H9 (cell line): ENCODE data around the gene LFNG. TPM values are rescaled to one million over a fixed set of nuclear protein-coding genes. Genes with fewer than 3 reads are reported as not detected.

Source experiments
- DNase-seq: peaks from one replicate; pipeline ENCODE4 v3.0.0-alpha.2; 2017
- H2AFZ ChIP-seq: one replicate; pipeline ENCODE4 v1.6.1; 2013; ENCODE audit warnings: mild to moderate bottlenecking, low read length, control low read depth, moderate library complexity
- H2AK5ac ChIP-seq: 2 replicates; pipeline ENCODE4 v1.6.1; 2013; ENCODE audit warnings: low read length, control low read depth, mixed read lengths; ENCODE audit not compliant: insufficient read length
- H2BK120ac ChIP-seq: one replicate; pipeline ENCODE4 v1.6.1; 2013; ENCODE audit warnings: low read depth, mild to moderate bottlenecking, low read length, control low read depth, inconsistent platforms; ENCODE audit not compliant: poor library complexity, severe bottlenecking
- H2BK12ac ChIP-seq: 2 replicates; pipeline ENCODE4 v1.6.1; 2013; ENCODE audit warnings: low read length, control low read depth, mixed read lengths, low read depth; ENCODE audit not compliant: insufficient read length
- H2BK15ac ChIP-seq: 2 replicates; pipeline ENCODE4 v1.6.1; 2013; ENCODE audit warnings: low read depth, low read length, control low read depth
- H2BK20ac ChIP-seq: one replicate; pipeline ENCODE4 v1.6.1; 2013; ENCODE audit warnings: low read depth, mild to moderate bottlenecking, low read length, control low read depth, inconsistent platforms; ENCODE audit not compliant: poor library complexity, severe bottlenecking
- H2BK5ac ChIP-seq: 2 replicates; pipeline ENCODE4 v1.6.1; 2013; ENCODE audit warnings: low read length, control low read depth, mixed read lengths; ENCODE audit not compliant: insufficient read length
- H3K14ac ChIP-seq: 2 replicates; pipeline ENCODE4 v1.6.1; 2013; ENCODE audit warnings: low read length, control low read depth; ENCODE audit not compliant: insufficient read depth
- H3K18ac ChIP-seq: 2 replicates; pipeline ENCODE4 v1.6.1; 2013; ENCODE audit warnings: low read depth, mild to moderate bottlenecking, mixed read lengths, low read length, control low read depth; ENCODE audit not compliant: insufficient read length
- H3K23ac ChIP-seq: 2 replicates; pipeline ENCODE4 v1.6.1; 2013; ENCODE audit warnings: low read length, control low read depth, mixed read lengths, low read depth; ENCODE audit not compliant: insufficient read length
- H3K23me2 ChIP-seq: 2 replicates; pipeline ENCODE4 v1.6.1; 2013; ENCODE audit warnings: low read depth, mild to moderate bottlenecking, mixed read lengths, low read length, control low read depth; ENCODE audit not compliant: insufficient read length, poor library complexity, severe bottlenecking
- H3K27ac ChIP-seq: 2 replicates; pipeline ENCODE4 v1.5.1; 2013; ENCODE audit warnings: low read length, control low read depth, mixed read lengths, low read depth; ENCODE audit not compliant: insufficient read length
- H3K27me3 ChIP-seq: 2 replicates; pipeline ENCODE4 v1.6.1; 2013; ENCODE audit warnings: low read length, control low read depth, inconsistent platforms; ENCODE audit not compliant: insufficient read depth
- H3K4ac ChIP-seq: 2 replicates; pipeline ENCODE4 v1.6.1; 2013; ENCODE audit warnings: low read depth, mild to moderate bottlenecking, control low read depth, inconsistent platforms, low read length, moderate library complexity
- H3K4me1 ChIP-seq: 2 replicates; pipeline ENCODE4 v1.6.1; 2013; ENCODE audit warnings: low read length, control low read depth, inconsistent platforms; ENCODE audit not compliant: insufficient read depth
- H3K4me2 ChIP-seq: 2 replicates; pipeline ENCODE4 v1.6.1; 2013; ENCODE audit warnings: low read length, control low read depth, mixed read lengths; ENCODE audit not compliant: insufficient read length, insufficient read depth
- H3K56ac ChIP-seq: 2 replicates; pipeline ENCODE4 v1.6.1; 2013; ENCODE audit warnings: low read depth, mild to moderate bottlenecking, mixed read lengths, low read length, control low read depth; ENCODE audit not compliant: insufficient read length
- H3K79me1 ChIP-seq: 2 replicates; pipeline ENCODE4 v1.6.1; 2013; ENCODE audit warnings: low read depth, mild to moderate bottlenecking, moderate library complexity, low read length, control low read depth, inconsistent platforms; ENCODE audit not compliant: insufficient read depth, poor library complexity, severe bottlenecking
- H3K79me2 ChIP-seq: 2 replicates; pipeline ENCODE4 v1.6.1; 2013; ENCODE audit warnings: low read length, control low read depth, inconsistent platforms; ENCODE audit not compliant: insufficient read depth
- H3K9ac ChIP-seq: 2 replicates; pipeline ENCODE4 v1.6.1; 2013; ENCODE audit warnings: low read length, control low read depth, mixed read lengths; ENCODE audit not compliant: insufficient read length; ENCODE audit errors: extremely low read depth
- H3K9me3 ChIP-seq: one replicate; pipeline ENCODE4 v1.6.1; 2013; ENCODE audit warnings: low read depth, low read length, inconsistent platforms; ENCODE audit not compliant: control insufficient read depth
- H3T11ph ChIP-seq: one replicate; pipeline ENCODE4 v1.6.1; 2013; ENCODE audit warnings: mild to moderate bottlenecking, low read length, control low read depth, inconsistent platforms
- H4K20me1 ChIP-seq: one replicate; pipeline ENCODE4 v1.6.1; 2013; ENCODE audit not compliant: control insufficient read depth, insufficient read length, insufficient read depth
- H4K5ac ChIP-seq: 2 replicates; pipeline ENCODE4 v1.6.1; 2013; ENCODE audit warnings: low read depth, mild to moderate bottlenecking, mixed read lengths, low read length, control low read depth; ENCODE audit not compliant: insufficient read length
- H4K8ac ChIP-seq: replicated peaks from 2 replicates; pipeline ENCODE4 v1.6.1; 2013; ENCODE audit warnings: low read length, control low read depth, mixed read lengths, low read depth; ENCODE audit not compliant: insufficient read length
- H4K91ac ChIP-seq: 2 replicates; pipeline ENCODE4 v1.6.1; 2013; ENCODE audit warnings: low read depth, mild to moderate bottlenecking, moderate library complexity, mixed read lengths, low read length, control low read depth; ENCODE audit not compliant: insufficient read length
- H3K27ac Mint-ChIP-seq, 3 experiments: 2 replicates in 2 of 3; 3 replicates in 1 of 3; pipeline ENCODE4 v1.8.0; 2020 to 2021; ENCODE audit warnings: mixed read lengths in 3 of 3, mild to moderate bottlenecking in 1 of 3, moderate library complexity in 1 of 3
- H3K27me3 Mint-ChIP-seq: 2 replicates; pipeline ENCODE4 v1.8.0; 2021; ENCODE audit warnings: low read depth, mild to moderate bottlenecking, moderate library complexity, mixed read lengths
- H3K36me3 Mint-ChIP-seq, 3 experiments: 2 replicates in 2 of 3; 3 replicates in 1 of 3; pipeline ENCODE4 v1.8.0; 2020 to 2021; ENCODE audit warnings: low read depth in 3 of 3, mixed read lengths in 3 of 3; ENCODE audit not compliant: insufficient read depth in 1 of 3
- H3K4me1 Mint-ChIP-seq, 2 experiments: 2 replicates each; pipeline ENCODE4 v1.8.0; 2020; ENCODE audit warnings: mixed read lengths in 2 of 2
- H3K4me3 Mint-ChIP-seq, 2 experiments: 2 replicates in 1 of 2; 3 replicates in 1 of 2; pipeline ENCODE4 v1.8.0; 2020 to 2021; ENCODE audit warnings: mild to moderate bottlenecking in 2 of 2, mixed read lengths in 2 of 2, moderate library complexity in 1 of 2
- H3K9me3 Mint-ChIP-seq, 2 experiments: 2 replicates in 1 of 2; 3 replicates in 1 of 2; pipeline ENCODE4 v1.8.0; 2020; ENCODE audit warnings: mild to moderate bottlenecking in 2 of 2, mixed read lengths in 2 of 2, moderate library complexity in 1 of 2
- CTCF ChIP-seq: fragments of 200-600 bp; sonication (generic); conservative IDR thresholded peaks from 3 replicates; pipeline ENCODE4 v1.8.0; 2021; ENCODE audit warnings: antibody characterized with exemption, mild to moderate bottlenecking
- WGBS: extraction: QIAGEN DNeasy Blood & Tissue Kit; methylation state at CpG from one replicate; pipeline ENCODE4 v1.1.7; 2013; ENCODE audit warnings: missing lambda C conversion rate, low lambda C conversion rate, mixed read lengths; ENCODE audit not compliant: insufficient read length; ENCODE audit errors: extremely low coverage; 5-methylcytosine and 5-hydroxymethylcytosine counted together
- total RNA-seq: library from RNA; stranded (reverse); gene quantifications from 2 replicates; pipeline ENCODE4 v1.2.1, GENCODE V29; 2021

LFNG gene
- total RNA-seq, 1 experiment from 2014 or later: 52.9 TPM

GRCh38 chr7:2474813-2475677, 44.5 kb upstream of the LFNG start:
- Histone ChIP-seq H3K79me2 (no peaks in the 10 kb centered on the region), H4K5ac (no peak overlapping the region), H3K4ac (no peak overlapping the region), H4K20me1 (no peaks in the 10 kb centered on the region), H3K23ac (no peak overlapping the region), H3T11ph (no peak overlapping the region), H3K14ac (0 out of 2 replicates have a peak overlapping the region, but pooled peaks have one; percentile 19), H2AK5ac (no peak overlapping the region), H3K27me3 (no peaks in the 10 kb centered on the region), H3K27ac (no peak overlapping the region), H2BK15ac (no peak overlapping the region), H3K23me2 (no peaks in the 10 kb centered on the region), H2AFZ (no peak overlapping the region), H2BK20ac (no peak overlapping the region), H4K91ac (no peak overlapping the region), H3K9me3 (no peaks in the 10 kb centered on the region), H2BK120ac (no peak overlapping the region), H2BK12ac (no peak overlapping the region), H3K79me1 (no peaks in the 10 kb centered on the region), H4K8ac (no peak overlapping the region), H3K4me2 (no peak overlapping the region), H3K56ac (no peak overlapping the region), H3K9ac (no peak overlapping the region), H3K4me1 (peaks cover 2% of the 10 kb centered on the region; the same call in 1 of the 2 replicates), H2BK5ac (no peak overlapping the region), H3K18ac (no peak overlapping the region)
- Mint-ChIP-seq H3K27me3 (no peaks in the 10 kb centered on the region; the same call in 1 of the 2 replicates), H3K4me3 (no peak overlapping the region), H3K9me3 (no peaks in the 10 kb centered on the region; a peak in 1 of 5 replicates), H3K27ac (no peak overlapping the region), H3K36me3 (no peaks in the 10 kb centered on the region), H3K4me1 (peaks cover 17 to 31% of the 10 kb centered on the region in 2 experiments)
- no CpG with 5 or more reads among the region's 28 CpGs for WGBS
- TF ChIP-seq CTCF: no peak
- DNase-seq: no peak
